OCI-LY7 (cell line): ENCODE measurements around the gene OMG. TPM values are rescaled to one million over a fixed set of nuclear protein-coding genes. Genes with fewer than 3 reads are reported as not detected.

Source experiments
- BruUV-seq: library from RNA; stranded (reverse); fragments of 400-500 nt; replicated peaks from 2 replicates; lab custom pipeline; 2021; lab: Mats Ljungman, UMichigan
- CTCF ChIA-PET: fragments of 300-600 bp; sonication (Branson Sonifier 250); formaldehyde crosslinking; loops from one replicate; lab custom pipeline; 2022; ENCODE audit warnings: antibody characterized with exemption; ENCODE audit not compliant: unreplicated experiment; lab: Charles Lee
- POLR2A ChIA-PET: fragments of 300-600 bp; sonication (Branson Sonifier 250); formaldehyde crosslinking; loops from one replicate; lab custom pipeline; 2022; ENCODE audit warnings: antibody characterized with exemption; lab: Charles Lee
- DNase-seq: peaks from one replicate; pipeline ENCODE4 v3.0.0-alpha.2; 2015; ENCODE audit warnings: low spot score
- H2AFZ ChIP-seq: fragments of 200-600 bp; sonication (generic), shearing (Covaris generic); 2 replicates; pipeline ENCODE4 v1.6.1; 2014; ENCODE audit warnings: mild to moderate bottlenecking, antibody characterized with exemption, low read length, moderate library complexity
- H3K27ac ChIP-seq: fragments of 200-600 bp; sonication (generic); 2 replicates; pipeline ENCODE4 v1.5.1; 2014; ENCODE audit warnings: mixed run types, low read depth, mild to moderate bottlenecking, moderate library complexity, low read length, inconsistent platforms; ENCODE audit not compliant: poor library complexity, severe bottlenecking
- H3K36me3 ChIP-seq: fragments of 200-600 bp; sonication (generic); 2 replicates; pipeline ENCODE4 v1.6.1; 2014; ENCODE audit warnings: mild to moderate bottlenecking, antibody characterized with exemption, low read length, moderate library complexity, mixed read lengths; ENCODE audit not compliant: insufficient read depth
- H3K4me1 ChIP-seq: fragments of 200-600 bp; sonication (generic); 2 replicates; pipeline ENCODE4 v1.5.1; 2014; ENCODE audit warnings: mild to moderate bottlenecking, low read length; ENCODE audit not compliant: insufficient read depth, poor library complexity, severe bottlenecking
- H3K4me2 ChIP-seq: fragments of 200-600 bp; sonication (generic); 2 replicates; pipeline ENCODE4 v1.6.1; 2014; ENCODE audit warnings: mild to moderate bottlenecking, low read length
- H3K4me3 ChIP-seq: fragments of 200-600 bp; sonication (generic); 2 replicates; pipeline ENCODE4 v1.5.1; 2014; ENCODE audit warnings: mild to moderate bottlenecking, low read depth, low read length; ENCODE audit not compliant: poor library complexity, severe bottlenecking
- H3K79me2 ChIP-seq: fragments of 200-600 bp; sonication (generic); 2 replicates; pipeline ENCODE4 v1.6.1; 2016; ENCODE audit warnings: low read depth, mild to moderate bottlenecking, low read length, moderate library complexity, mixed read lengths; ENCODE audit not compliant: insufficient read depth
- H3K9me2 ChIP-seq: fragments of 200-600 bp; sonication (generic); 2 replicates; pipeline ENCODE4 v1.6.1; 2016; ENCODE audit warnings: mild to moderate bottlenecking, low read length, mixed read lengths; ENCODE audit not compliant: insufficient read depth
- H3K9me3 ChIP-seq: fragments of 200-600 bp; sonication (generic); 2 replicates; pipeline ENCODE4 v1.6.1; 2014; ENCODE audit warnings: mild to moderate bottlenecking, mixed run types, low read length, mixed read lengths
- H4K20me1 ChIP-seq: fragments of 200-600 bp; sonication (generic); 2 replicates; pipeline ENCODE4 v1.6.1; 2014; ENCODE audit warnings: mild to moderate bottlenecking, antibody characterized with exemption, low read length, moderate library complexity, mixed read lengths; ENCODE audit not compliant: insufficient read depth
- CTCF ChIP-seq: fragments of 200-600 bp; sonication (generic); conservative IDR thresholded peaks from 2 replicates; pipeline ENCODE4 v1.5.1; 2014; ENCODE audit warnings: mild to moderate bottlenecking, antibody characterized with exemption, low read length, moderate library complexity, mixed read lengths
- EZH2phosphoT487 ChIP-seq: fragments of 200-600 bp; sonication (generic); IDR thresholded peaks from 2 replicates; pipeline ENCODE4 v1.6.1; 2018; ENCODE audit warnings: low read depth, borderline replicate concordance, mild to moderate bottlenecking, mixed run types, antibody characterized with exemption, low read length, moderate library complexity, mixed read lengths
- intact Hi-C: fragments of 100-400 bp; cut with micrococcal nuclease; formaldehyde crosslinking; loops from one replicate; pipeline ENCODE4 v1.10.0; 2022; ENCODE audit not compliant: unreplicated experiment
- total RNA-seq, 2 experiments: library from RNA; depleted of rRNA in 1 of 2; stranded (reverse); fragments of >200 nt in 1 of 2; shearing (Covaris generic) in 1 of 2; gene quantifications; 2 replicates each; pipeline ENCODE4 v1.2.3, GENCODE V29; 2014 to 2022

OMG gene
- total RNA-seq, 2 experiments from 2014 or later, result 0.32 to 1.4 TPM

DNA sequence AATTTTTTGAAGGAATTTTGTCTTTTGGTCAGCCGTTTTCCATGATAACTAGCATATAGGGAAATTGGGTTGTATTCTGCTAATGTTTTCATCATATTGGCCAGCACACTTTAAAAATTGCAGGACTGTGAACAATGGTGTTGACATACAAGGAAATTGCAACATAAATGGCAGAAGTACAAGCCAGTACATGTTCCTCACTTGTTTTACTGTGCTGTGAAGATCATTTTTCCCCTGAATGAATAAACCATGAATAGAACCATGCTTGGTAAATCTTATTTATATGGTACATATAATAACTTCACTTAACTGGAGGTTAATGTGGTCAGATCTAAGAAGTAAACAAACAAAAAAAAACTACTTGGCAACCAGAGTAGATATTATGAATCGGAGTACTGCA is 22.8 kb downstream of the OMG start:
- no peak overlapping the region for H3K4me2 ChIP-seq
- no peak for TF ChIP-seq EZH2phosphoT487
- TF ChIP-seq CTCF, result no peak
- BruUV-seq, result no TSS peak

GRCh38 chr17:31273516-31273915 is 23.5 kb downstream of the OMG start:
- intact Hi-C loops, result no loop called here
- POLR2A ChIA-PET, result no interaction called here
- Histone ChIP-seq H3K79me2 (no peaks in the 10 kb centered on the region), H3K9me2 (no peaks in the 10 kb centered on the region), H3K9me3 (no peaks in the 10 kb centered on the region), H3K4me3 (no peak overlapping the region), H3K4me1 (no peaks in the 10 kb centered on the region), H2AFZ (no peak overlapping the region), H3K27ac (no peak overlapping the region), H3K4me2 (no peak overlapping the region), H3K36me3 (peaks cover 20% of the 10 kb centered on the region), H4K20me1 (no peaks in the 10 kb centered on the region)
- TF ChIP-seq CTCF, result no peak
- TF ChIP-seq EZH2phosphoT487, result no peak
- CTCF ChIA-PET, result no interaction called here
- BruUV-seq, result no TSS peak
- DNase-seq, result no peak

More for the DNA sequence above, 22.8 kb downstream of the OMG start:
- no peak overlapping the region for H3K4me3 ChIP-seq
- H3K27ac ChIP-seq, result no peak overlapping the region
- no peaks in the 10 kb centered on the region for H3K9me3 ChIP-seq
- H3K4me1 ChIP-seq, result no peaks in the 10 kb centered on the region
- CTCF ChIA-PET, result no interaction called here
- no peaks in the 10 kb centered on the region for H3K79me2 ChIP-seq
- H3K36me3 ChIP-seq, result peaks cover 20% of the 10 kb centered on the region
- POLR2A ChIA-PET, result no interaction called here
- no peak for DNase-seq
- H4K20me1 ChIP-seq, result no peaks in the 10 kb centered on the region
- H2AFZ ChIP-seq, result no peak overlapping the region
- intact Hi-C loops, result no loop called here
- no peaks in the 10 kb centered on the region for H3K9me2 ChIP-seq

GRCh38 chr17:31272803-31273202 is 24.2 kb downstream of the OMG start:
- Histone ChIP-seq H3K4me2 (no peak overlapping the region), H3K27ac (no peak overlapping the region), H3K4me1 (no peaks in the 10 kb centered on the region), H3K79me2 (no peaks in the 10 kb centered on the region), H2AFZ (no peak overlapping the region), H3K4me3 (no peak overlapping the region), H3K36me3 (peaks cover 21% of the 10 kb centered on the region), H3K9me2 (no peaks in the 10 kb centered on the region), H4K20me1 (no peaks in the 10 kb centered on the region), H3K9me3 (no peaks in the 10 kb centered on the region)
- no peak for DNase-seq
- intact Hi-C loops, result no loop called here
- ChIA-PET POLR2A (interaction anchor here (0.5 to 0.6 kb wide), 2 partner anchors 179 to 264 kb away, joined by 3 read pairs; no protein-coding TSS in a partner anchor), CTCF (no interaction called here)
- TF ChIP-seq CTCF, result no peak
- TF ChIP-seq EZH2phosphoT487, result no peak
- no TSS peak for BruUV-seq
